ENCODE measurements around the gene PDGFRB. TPM values are rescaled to one million over a fixed set of nuclear protein-coding genes. Genes with fewer than 3 reads are reported as not detected.
A peak's percentile ranks its signal among the peaks of the same experiment; 100 is the strongest.

The PDGFRB gene
- total and polyA plus RNA-seq, 2 of the 4 experiments (the other 2 are of a cell fraction) = 108 to 124 TPM

- intact Hi-C loops (cut with micrococcal nuclease) = loop anchor here (1.0 kb wide), 1 partner anchor 11 kb away; no protein-coding TSS in a partner anchor
Observed at GRCh38 chr5:150142959-150143349, 12.7 kb downstream of the PDGFRB start.

More at GRCh38 chr5:150142959-150143349, 12.7 kb downstream of the PDGFRB start:
- H2BK15ac ChIP-seq (ENCODE audit: low read depth, low read length) = peak overlapping the region; percentile 95
- H4K20me1 ChIP-seq (ENCODE audit: insufficient read depth, low read length) = peaks cover 6% of the 10 kb centered on the region; the same call in 1 of the 2 replicates
- BruUV-seq (replicated peaks) = no TSS peak
- ChIA-PET POLR2A (ENCODE audit: unreplicated experiment) (interaction anchor here (0.6 to 1.4 kb wide), 3 partner anchors 10 to 202 kb away, joined by 3 to 5 read pairs (median 5); partner anchors contain the start of gene PDGFRB), CTCF (interaction anchor here (0.9 kb wide), 1 partner anchor 9 kb away, joined by 5 read pairs; no protein-coding TSS in a partner anchor)
- peak overlapping the region; percentile 98 for H3K27ac ChIP-seq (ENCODE audit: insufficient read depth, low read length)
- no CpG with 5 or more reads among the region's 4 CpGs for WGBS, 2 experiments (ENCODE audit: extremely low coverage in 2 of 2, insufficient read length in 1 of 2)
- H3K4me2 ChIP-seq (ENCODE audit: low read depth, low read length) = peak overlapping the region; percentile 78
- peak overlapping the region; percentile 99 for H2BK20ac ChIP-seq (ENCODE audit: low read depth, low read length)
- H3K23ac ChIP-seq (ENCODE audit: low read depth, low read length) = peak overlapping the region; percentile 97
- peak overlapping the region; percentile 97 to 100 for H4K8ac ChIP-seq (ENCODE audit: low read depth in 2 of 2, low read length in 2 of 2)
- H3K79me1 ChIP-seq (ENCODE audit: low read depth in 1 of 2, low read length in 2 of 2) = peaks cover 22 to 74% of the 10 kb centered on the region in 2 experiments
- peak overlapping the region; percentile 100 for H3K4ac ChIP-seq (ENCODE audit: low read depth, low read length)
- peak overlapping the region; percentile 94 for H3K14ac ChIP-seq (replicated peaks; ENCODE audit: low read depth, low read length)
- peaks cover 21% of the 10 kb centered on the region for H3K9me1 ChIP-seq (ENCODE audit: insufficient read depth, low read length)
- peak overlapping the region; percentile 99 for H3K56ac ChIP-seq (ENCODE audit: extremely low read depth, insufficient read depth, low read length)
- H3K27me3 ChIP-seq (ENCODE audit: control insufficient read depth, insufficient read depth, low read length) = no peaks in the 10 kb centered on the region
- H4K91ac ChIP-seq (ENCODE audit: insufficient read depth, low read depth, low read length) = peak overlapping the region; percentile 99
- dilution Hi-C loops (cut with HindIII; ENCODE audit: low sequenced_read_pairs, unreplicated experiment) (no loop called here), in situ Hi-C loops (cut with MboI; ENCODE audit: low sequenced_read_pairs) (no loop called here)
- H3K9ac ChIP-seq (ENCODE audit: low read depth, low read length) = peak overlapping the region; percentile 75
- ATAC-seq (ENCODE audit: low read depth) (peak; percentile 3), DNase-seq (peak; percentile 98)
- peak overlapping the region; percentile 100 for H2AK5ac ChIP-seq (ENCODE audit: low read depth, low read length)
- H2BK120ac ChIP-seq (ENCODE audit: low read depth, low read length) = peak overlapping the region; percentile 100
- H2AFZ ChIP-seq (replicated peaks; ENCODE audit: low read length, poor library complexity) = peak overlapping the region; percentile 29
- H4K5ac ChIP-seq (ENCODE audit: low read depth, low read length) = peak overlapping the region; percentile 88
- peak overlapping the region; percentile 98 for H2BK5ac ChIP-seq (ENCODE audit: low read depth, low read length, poor library complexity, severe bottlenecking)
- peak overlapping the region; percentile 97 for H3K18ac ChIP-seq (ENCODE audit: low read depth, low read length)
- H3K4me3 ChIP-seq (ENCODE audit: insufficient read depth, low read depth, low read length) = no peak overlapping the region
- no peaks in the 10 kb centered on the region for H3K9me3 ChIP-seq (ENCODE audit: control insufficient read depth, insufficient read depth, low read length)
- peak overlapping the region; percentile 93 for H2AK9ac ChIP-seq (replicated peaks; ENCODE audit: low read depth, low read length, poor library complexity)
- peaks cover 15% of the 10 kb centered on the region; the same call in 1 of the 2 replicates for H3K36me3 ChIP-seq (ENCODE audit: control insufficient read depth, insufficient read depth, low read length)
- peaks cover 66% of the 10 kb centered on the region for H3K4me1 ChIP-seq (ENCODE audit: control insufficient read depth, insufficient read depth, low read length)
- TF ChIP-seq CTCF (conservative IDR thresholded peaks at IDR 0.05; ENCODE audit: low read depth, low read length) (no peak), CHD1 (IDR thresholded peaks at IDR 0.05; ENCODE audit: low read depth, low read length) (no peak), RCOR1 (IDR thresholded peaks at IDR 0.05; ENCODE audit: insufficient replicate concordance, low read length) (no peak), ELK1 (IDR thresholded peaks at IDR 0.05; ENCODE audit: borderline replicate concordance, low read depth, low read length) (no peak), MAFK (IDR thresholded peaks at IDR 0.05; ENCODE audit: low read depth, low read length) (no peak), SMC3 (IDR thresholded peaks at IDR 0.05; ENCODE audit: low read depth, low read length) (no peak), NFE2L2 (IDR thresholded peaks at IDR 0.05; ENCODE audit: low read depth, low read length) (no peak), RAD21 (IDR thresholded peaks at IDR 0.05; ENCODE audit: low read length) (no peak), USF2 (IDR thresholded peaks at IDR 0.05; ENCODE audit: low read depth, low read length) (no peak), POLR2A (IDR thresholded peaks at IDR 0.05; ENCODE audit: low read depth, low read length) (no peak), FOS (IDR thresholded peaks at IDR 0.05; ENCODE audit: low read depth, low read length) (peak; percentile 90), BHLHE40 (IDR thresholded peaks at IDR 0.05; ENCODE audit: low read depth, low read length) (peak; percentile 55; the same call in 1 of the 2 replicates), RFX5 (IDR thresholded peaks at IDR 0.05; ENCODE audit: low read depth, low read length) (no peak), MXI1 (IDR thresholded peaks at IDR 0.05; ENCODE audit: borderline replicate concordance, low read depth, low read length) (no peak), MAZ (IDR thresholded peaks at IDR 0.05; ENCODE audit: borderline replicate concordance, low read depth, low read length) (no peak), CEBPB (IDR thresholded peaks at IDR 0.05; ENCODE audit: low read depth, low read length) (peak; percentile 94)
